Fibroblast of skin of left biceps (primary cell): Measurements from ENCODE around the gene RGSL1.

Experiments
- DNase-seq, 2 experiments: peaks; one replicate each; pipeline ENCODE4 v3.0.0-alpha.2; 2013; ENCODE audit warnings: low read depth in 2 of 2

Gene RGSL1

DNA sequence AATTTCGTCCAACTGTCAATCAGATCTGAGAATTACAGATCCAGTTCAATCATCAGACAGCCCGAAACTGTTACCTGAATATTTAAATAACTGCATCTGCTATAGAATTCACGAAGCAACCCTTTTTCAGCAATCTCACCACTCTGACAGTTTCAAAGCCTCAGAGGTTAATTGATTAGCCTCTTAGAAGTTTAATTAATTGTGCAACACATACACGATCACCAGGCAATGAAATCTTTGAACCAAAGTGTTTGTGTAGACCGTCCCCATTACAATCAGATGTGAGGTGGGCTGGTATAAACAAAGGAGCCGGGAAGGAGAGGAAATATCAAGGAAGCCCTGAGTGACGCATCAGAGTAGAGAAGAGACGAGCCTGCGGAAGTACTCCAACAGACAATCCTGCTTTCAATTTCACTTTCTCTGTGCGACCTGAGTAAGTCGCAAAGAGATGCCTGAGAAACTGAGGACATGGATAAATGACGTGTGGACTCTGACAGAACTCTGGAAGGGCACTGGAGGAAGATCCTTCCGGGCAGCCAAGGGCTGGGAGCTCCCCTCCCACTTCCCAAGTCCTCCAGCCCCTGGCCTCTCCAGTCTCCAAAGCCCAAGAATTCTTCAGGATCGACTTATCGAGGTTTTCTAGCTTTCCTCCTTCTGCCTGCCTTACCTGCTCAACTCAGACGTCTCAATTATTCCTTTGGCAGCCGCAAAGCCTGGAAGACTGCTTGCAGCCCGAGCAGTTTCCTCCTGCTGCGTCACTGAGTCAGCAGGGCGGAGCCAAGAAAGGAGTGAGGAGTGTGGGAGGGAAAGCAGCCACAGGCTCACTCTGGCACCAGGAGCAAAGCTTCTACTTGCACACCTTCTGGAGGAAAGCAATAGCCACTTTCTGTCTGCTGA lies 138.8 kb downstream of the RGSL1 start, which contains the start of gene RNASEL:
TSS of gene RNASEL (minus strand) at position 757 of the 897 bp plus-strand sequence. CDS start 2,450 bp downstream, outside the sequence.
- no peak for DNase-seq

DNA sequence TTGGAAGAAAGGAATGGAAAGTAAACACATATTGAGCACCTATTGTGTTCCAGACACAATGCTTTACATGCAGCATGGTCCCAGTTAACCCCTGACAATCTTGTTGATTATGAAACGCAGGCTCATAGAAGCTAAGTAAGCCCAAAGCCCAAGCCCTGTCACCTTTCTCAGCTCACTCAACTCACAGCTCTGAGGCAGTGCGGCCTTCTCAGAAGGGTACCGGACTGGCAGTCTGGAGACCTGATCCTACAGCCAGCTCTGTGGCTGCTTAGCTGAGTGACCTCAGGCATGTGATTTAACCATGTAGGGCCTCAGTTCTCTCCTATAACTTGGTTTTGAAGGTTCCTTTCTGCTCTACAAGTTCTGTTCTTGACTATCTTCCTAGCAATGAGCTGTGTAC lies 139.6 kb downstream of the RGSL1 start:
- DNase-seq = no peak

DNA sequence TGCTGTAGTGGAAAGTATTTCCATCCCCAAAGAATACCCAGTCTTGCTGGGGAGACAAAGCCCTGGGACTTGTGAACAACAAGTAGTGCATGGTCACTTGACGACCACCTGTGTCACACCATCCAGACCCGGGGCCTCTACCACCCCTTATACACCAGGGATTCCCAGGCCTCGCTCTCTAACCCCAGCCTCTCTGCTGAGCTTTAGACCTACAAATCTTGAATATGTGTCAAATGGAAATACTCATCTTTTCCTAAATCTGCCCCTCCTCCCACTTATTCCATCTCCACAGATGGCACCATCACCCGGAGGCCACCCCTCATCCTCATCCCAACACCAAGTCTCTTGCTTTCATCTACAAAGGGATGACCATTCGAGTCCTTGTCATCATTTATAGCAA lies 140.0 kb downstream of the RGSL1 start:
- DNase-seq = no peak

DNA sequence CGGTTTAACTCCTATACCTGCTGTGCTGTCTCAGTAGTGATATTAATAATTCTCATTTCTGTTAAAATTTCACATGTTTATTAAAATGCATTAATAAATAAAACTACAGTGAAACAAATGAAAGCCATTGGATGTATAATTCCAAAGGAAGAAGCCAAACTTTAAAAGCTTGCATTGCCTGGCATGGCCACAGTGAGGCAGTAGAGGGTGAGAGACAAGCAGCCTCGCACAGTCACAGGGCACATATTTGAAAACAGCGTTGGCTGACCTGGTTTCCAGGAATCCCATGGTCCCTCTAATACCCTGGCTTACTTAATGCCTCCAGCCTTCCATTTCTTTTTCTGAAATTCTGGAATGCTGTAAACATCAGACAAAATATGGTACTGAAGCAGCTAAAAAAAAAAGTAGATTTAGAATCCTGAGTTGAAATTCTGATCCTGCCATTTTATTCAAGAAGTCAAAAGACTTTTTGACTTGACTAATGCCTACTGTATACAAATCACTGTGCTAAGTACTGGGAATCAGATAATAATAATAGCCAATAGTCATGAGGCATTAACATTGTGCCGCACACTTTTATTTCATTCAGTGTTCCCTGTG lies 145.8 kb downstream of the RGSL1 start:
- no peak for DNase-seq

DNA sequence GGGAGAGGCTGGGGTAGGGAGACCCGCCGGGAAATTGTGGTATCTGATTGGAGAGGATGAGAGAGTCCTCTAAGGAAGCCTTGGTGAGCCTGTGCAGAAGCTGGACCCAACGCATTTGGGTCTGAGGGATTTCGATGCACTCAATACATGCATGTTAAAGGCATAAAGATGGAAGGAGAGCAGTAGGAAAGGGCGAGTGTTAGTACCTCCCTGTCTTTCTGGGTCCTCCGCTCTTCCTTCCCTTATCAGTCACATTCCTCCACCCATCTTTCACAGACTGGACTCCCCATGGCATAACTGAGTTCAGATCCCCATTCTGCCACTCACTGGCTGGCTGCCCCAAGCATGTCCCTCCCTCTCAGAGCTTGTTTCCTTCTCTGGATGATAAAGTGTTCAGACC lies 147.0 kb downstream of the RGSL1 start:
- DNase-seq = no peak

DNA sequence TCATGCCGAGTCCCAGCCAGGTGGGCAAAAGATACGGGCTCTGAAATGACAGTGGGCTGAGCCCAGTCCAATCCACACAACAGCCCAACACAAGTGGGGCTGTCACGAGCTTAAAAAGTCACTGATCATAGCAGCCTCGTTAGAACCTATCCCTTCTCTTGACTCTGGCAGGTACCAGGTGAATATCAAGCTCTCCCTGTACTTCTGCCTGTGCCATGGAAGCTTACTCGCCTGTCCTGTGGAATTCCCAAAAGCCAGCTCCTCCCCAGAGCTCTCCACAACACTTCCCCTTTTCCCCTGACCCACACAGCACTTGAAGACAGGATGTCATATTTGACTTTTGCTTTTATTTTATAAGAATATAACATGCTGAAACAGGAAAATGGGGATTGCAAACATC lies 148.3 kb downstream of the RGSL1 start:
- DNase-seq = no peak

DNA sequence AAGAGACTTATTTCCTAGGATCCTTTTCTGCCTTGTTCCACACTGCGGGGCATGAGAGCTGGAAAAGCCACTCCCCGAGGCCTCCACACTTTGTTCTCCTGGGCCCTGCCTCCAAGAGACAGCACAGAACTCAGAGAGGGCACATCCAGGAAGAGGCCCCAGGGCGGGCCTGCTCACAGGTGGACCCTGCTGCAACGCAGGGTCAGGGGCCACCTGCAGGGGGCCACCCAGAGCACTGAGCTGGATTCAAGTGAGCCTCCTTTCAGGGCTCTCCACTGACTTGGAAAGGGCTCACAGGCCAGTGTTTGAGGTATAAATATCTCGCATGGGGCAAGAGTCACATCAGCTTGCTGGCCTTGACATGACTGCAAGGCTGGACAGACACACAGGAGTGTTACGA lies 149.4 kb downstream of the RGSL1 start:
- DNase-seq = no peak

DNA sequence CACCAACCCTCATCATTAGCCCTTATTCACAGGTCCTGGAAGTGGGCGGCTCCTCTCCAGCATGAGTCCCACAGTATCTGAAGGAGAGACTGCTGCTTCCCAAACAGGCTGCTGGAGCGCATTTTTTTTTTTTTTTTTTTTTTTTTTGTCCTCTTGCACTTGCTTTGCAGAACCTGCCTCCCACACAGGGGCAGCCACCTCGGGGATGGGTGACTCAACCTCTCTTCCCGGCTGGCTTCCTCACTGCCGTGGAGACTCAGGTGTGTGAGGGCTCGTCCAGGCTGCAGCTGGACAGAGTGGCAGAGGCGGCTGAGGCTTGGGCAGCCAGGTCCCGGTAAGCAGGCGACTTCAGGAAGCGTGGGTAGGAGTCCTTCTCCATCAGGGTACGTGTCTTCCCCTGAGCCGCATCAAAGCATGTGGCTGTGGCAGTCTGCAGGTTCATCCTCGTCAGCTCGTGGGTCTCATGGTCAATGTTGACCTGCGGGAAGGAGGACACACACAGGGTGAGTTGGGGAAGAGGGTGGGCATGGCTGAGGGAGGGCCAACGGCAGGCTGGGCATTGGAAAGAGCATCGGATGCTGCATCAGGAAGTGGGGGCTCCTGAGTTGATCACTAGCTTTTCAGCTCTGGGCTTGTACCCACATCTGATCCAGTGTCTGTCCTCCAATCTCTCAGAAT lies 150.2 kb downstream of the RGSL1 start:
- DNase-seq = no peak

DNA sequence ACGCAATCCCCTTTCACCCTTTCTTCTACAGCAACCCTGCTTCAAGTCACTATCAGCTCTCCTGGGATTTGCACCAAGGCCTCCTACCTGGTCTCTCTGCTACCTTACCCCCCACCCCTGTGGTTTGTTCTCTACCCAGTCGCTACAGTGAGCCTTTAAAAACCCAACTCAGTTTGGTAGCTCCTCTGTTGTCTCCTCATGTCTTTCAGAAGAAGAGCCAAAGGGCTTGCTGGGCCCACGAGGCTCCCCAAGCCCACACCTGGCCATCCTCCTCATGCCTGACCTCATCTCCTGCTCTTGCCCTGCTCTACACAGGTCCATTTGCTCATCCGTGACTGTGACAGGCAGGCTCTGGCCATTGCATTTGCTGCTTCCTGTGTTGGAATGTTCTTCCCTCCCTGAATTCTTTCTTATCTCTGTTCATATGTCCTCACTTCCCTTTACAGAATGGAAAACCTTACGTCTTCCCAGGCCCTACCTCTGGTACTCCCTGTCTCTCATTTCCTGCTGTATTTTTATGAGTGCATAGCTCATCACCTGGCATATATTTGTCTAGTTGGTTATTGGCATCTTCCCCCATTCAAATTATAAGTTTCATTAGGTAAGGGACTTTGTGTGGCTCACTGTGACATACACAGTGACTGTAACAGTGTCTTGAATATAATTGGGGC lies 150.9 kb downstream of the RGSL1 start:
- no peak for DNase-seq

DNA sequence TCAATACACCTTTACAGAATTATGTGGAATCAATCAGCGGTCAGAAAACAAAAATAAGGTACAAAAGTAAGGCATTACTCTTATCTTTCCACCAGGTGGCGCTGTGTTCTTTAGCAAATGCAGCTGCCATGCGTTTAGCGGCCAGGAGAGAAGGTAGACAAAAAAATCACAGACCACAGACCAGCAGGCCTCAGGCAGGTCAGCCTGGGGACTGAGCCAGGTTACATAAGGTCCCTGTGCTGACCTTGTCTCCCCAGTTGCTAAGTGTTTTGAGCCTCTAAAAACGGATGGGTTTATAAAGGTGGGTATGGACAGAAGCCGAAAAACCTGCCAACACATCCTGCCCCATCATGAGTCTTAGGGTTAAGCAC lies 151.5 kb downstream of the RGSL1 start:
- DNase-seq = no peak

DNA sequence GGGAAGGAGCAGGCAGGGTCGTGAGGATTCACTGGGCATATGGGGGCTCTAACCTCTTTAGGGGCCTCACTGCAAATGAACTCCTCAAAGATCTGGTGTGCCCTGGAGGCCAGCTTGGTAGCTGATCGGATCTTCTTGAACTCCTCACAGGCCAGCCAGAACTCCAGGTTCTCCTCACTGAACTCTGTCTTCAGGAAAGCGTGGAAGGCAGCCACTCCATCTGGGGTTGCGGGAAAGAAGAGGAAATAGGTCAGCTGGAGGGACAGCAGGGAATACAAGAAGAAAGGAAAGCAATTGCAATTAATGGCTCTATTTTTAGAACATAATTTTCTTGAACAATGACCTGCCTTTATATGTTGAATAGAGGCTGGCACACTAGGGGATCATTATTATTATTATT lies 152.0 kb downstream of the RGSL1 start:
- DNase-seq = no peak

DNA sequence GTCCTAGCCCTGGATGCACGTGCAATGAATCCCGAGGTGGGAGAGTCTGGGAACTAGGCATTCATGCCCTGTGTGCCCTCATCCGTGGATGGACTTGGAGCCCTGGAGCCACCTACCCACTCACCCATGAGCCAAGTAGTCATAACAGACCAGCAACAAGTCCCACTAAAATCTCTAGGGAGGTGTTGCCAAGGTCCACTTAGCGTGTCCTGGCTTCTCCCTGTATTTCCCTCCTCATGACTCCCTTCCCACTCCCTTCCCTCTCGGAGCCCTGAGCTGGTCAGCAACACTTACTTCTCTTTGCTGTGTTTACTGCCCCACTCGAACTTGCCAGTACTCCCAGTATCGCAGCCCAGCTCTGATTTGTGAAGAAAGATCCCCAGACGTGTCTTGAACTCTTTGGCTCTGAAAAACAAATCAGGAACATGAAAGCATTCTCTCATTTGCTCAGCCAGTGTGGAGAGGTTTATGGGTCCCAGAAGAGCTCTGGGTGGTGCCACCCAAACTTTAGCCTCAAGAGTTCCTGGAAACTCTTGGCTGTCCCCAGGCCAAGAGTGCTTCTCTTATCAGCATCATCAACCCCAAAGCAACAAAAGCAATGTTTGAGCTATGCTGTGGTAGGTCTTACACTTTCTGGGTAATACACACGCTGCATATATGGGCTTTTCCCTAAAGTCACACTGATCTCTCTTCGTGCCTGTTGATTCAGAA lies 153.1 kb downstream of the RGSL1 start:
- DNase-seq = no peak

DNA sequence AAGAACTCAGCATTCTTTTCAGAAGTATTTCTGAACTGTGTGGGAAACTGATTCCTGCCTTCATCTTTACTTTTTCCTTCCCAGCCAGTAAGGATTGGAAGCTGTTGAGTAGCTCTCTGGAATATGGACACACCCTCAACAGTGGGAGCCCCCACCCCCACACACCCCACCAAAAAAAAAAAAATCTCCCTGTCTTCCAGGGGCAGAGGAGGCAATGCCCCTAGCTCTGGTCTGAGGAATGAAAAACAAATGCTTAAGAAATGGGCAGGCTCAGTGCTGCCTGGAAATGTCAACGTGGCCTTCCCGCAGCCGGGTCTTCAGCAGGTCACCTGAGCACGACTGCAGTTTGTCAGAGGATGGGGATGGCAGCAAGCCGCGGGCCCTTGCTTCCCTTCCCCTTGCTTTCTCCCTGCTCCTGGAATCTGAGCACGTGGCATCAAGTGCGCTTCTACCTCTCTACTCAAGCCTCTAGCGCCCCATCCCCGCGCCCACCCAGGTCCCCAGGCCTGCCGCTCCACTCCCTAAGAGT lies 153.8 kb downstream of the RGSL1 start:
- DNase-seq = no peak

DNA sequence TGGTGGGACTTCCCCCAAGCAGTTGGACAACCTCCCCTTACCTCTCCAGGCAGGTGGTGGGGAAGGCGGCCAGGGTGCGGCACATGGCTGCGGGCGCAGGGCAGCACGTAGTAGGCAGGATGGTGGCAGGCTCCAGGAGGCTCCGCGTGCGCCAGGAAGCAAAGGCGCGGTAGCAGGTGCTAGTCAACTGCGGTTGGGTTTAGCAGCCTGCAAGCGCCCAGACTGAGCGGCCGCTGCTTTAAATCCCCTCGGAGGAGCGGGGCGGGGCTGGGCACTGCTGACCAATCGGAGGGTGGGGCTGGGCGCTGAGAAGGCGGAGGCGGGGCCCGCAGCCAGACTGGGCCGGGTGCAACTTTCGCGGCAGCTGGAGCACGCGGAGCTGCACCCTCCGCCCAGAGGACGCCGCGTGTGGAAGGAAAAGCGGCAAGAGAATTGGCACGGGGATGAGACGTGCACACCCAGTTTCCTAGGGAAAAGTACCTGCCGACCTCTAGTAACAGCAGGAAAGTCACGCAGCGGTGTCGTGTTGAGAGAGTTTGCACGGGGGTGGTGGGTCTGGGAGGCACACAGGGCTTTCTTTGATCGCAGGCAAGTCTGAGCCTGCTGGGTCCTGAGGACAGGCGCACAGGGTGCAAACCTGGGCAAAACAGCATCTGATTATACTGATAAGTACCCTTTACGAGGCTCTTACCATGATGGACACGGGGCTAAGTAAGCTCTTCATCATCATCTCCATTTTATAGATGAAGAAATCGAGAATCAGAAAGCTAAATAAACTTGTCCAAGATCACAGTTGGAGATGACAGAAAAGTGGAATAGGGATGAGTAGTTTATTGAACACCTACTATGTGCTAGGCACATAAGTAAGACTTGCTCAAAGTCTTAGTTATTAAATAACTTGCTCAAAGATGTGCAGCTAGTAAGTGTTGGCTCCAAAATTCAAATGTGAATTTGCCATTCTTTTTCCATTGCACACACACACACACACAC lies 154.5 kb downstream of the RGSL1 start, which contains the start of gene RGS16:
TSS of gene RGS16 (minus strand) at position 215 of the 990 bp plus-strand sequence. CDS start at position 85, 130 bp downstream.
- no peak for DNase-seq

DNA sequence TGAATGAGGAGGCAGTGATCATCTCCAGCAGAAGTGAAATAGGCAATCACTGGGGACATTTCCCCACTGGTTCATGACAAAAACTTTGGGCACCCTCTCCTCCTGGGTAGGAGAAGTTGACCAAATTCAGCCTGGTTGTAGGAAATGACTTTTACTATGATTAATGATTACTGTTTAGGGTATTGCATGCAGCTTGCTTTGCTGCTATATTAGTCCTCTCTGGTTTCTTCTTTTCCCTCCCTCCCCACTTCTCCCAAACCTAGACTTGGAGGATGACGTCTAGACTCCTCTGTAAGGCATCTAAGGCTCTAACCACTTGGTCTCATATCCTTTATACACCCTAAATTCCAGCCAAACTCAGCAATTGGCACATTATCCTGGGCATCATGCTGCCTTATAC lies 157.6 kb downstream of the RGSL1 start:
- DNase-seq = no peak

DNA sequence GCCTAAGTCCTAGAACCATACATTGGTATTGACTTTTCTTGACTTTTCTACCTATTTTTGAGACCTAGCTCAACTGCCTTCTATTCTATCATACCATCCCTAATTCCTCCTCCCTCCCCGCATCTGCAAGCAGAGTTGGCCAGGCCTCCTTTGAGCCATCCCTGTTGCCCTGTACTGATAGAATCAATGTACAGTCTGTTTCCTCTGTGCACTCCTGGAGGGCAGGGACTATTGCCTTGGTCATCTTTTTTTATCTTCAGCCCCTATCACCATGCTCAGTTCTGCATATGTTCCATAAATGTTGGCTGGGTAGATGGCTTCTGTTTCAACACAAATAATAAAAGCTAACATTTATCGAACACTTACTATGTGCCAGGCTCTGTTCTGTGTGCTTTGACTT lies 158.3 kb downstream of the RGSL1 start:
- DNase-seq = no peak

DNA sequence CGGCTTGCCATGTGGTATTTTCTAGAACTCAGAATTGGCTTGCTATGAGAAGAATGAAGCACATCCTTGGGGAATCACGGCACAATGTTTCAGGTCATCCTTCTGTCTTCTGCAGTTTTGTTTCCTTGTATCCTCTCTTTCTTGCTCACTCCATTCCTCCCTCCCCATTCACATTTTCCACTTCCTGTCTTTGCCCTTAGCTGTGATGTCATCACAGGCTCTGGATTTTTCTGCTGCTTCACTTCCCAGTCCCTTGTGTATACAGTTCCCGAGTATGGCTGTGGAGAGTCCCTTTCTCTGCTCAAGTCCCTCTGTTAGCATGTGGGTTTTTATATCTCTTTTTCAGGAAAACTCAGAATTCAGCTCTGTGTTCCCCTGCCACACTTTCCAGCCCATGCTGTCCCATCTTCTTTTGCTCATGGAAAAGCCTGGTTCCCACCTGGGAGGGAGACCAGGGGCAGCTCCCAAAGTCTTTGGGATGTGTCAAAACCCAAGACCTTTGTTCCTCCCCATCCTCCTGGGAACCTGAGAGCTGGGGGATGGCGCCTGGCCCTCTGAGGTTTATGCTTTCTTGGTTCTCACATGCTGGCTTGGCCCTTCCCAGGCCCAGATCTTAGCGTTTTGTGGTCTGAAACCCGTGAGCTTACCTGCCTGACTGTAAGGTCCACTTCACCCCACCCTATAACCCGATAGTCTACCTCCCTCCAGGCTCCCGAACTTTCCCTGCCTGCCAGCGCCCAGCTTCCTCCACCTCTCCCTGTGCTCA lies 159.1 kb downstream of the RGSL1 start:
- DNase-seq = no peak
